GM10248 (cell line): Measurements from ENCODE around the gene PRDM7.

Experiments
- CTCF ChIA-PET: fragments of 300-600 bp; sonication (Branson Sonifier 250); formaldehyde crosslinking; extraction: SDS; loops from one replicate; lab custom pipeline; 2021; ENCODE audit warnings: antibody characterized with exemption; lab: Yijun Ruan, JAX
- POLR2A ChIA-PET: fragments of 350-650 bp; sonication (Branson Sonifier 250); formaldehyde crosslinking; extraction: SDS; loops from one replicate; lab custom pipeline; 2020; ENCODE audit warnings: antibody characterized with exemption; lab: Yijun Ruan, JAX
- DNase-seq: peaks from one replicate; pipeline ENCODE4 v3.0.0; 2012; ENCODE audit errors: extremely low spot score
- TF ChIP-seq, protein P1 (sequence below): IDR thresholded peaks from 2 replicates; pipeline ENCODE4 v1.5.1; 2012; ENCODE audit warnings: mild to moderate bottlenecking, low read depth; ENCODE audit errors: extremely low read depth, missing control alignments, control extremely low read depth

PRDM7 gene

DNA sequence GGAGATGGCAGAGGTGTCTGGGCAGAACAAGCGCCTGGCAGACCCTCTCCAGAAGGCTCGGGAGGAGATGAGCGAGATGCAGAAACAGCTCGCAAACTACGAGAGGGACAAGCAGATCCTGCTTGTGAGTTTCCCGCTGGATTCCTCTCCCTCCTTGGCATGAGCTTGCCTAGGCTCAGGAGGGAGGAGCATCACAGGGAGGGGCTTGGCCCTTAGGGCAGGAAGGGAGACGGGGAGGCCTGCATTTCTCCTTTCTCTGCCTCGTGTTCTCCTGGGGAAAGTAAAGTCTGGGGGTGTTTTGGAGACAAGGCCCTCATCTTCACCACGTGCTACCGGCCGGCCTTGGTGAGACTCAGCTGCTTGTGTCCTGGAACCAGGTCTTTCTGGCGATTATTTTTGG lies 39.9 kb downstream of the PRDM7 start:
- ChIA-PET POLR2A (no interaction called here), CTCF (interaction anchor here (1.3 kb wide), 1 partner anchor 45 kb away, joined by 4 read pairs; no protein-coding TSS in a partner anchor)
- no peak for DNase-seq
- TF ChIP-seq, protein P1, sequence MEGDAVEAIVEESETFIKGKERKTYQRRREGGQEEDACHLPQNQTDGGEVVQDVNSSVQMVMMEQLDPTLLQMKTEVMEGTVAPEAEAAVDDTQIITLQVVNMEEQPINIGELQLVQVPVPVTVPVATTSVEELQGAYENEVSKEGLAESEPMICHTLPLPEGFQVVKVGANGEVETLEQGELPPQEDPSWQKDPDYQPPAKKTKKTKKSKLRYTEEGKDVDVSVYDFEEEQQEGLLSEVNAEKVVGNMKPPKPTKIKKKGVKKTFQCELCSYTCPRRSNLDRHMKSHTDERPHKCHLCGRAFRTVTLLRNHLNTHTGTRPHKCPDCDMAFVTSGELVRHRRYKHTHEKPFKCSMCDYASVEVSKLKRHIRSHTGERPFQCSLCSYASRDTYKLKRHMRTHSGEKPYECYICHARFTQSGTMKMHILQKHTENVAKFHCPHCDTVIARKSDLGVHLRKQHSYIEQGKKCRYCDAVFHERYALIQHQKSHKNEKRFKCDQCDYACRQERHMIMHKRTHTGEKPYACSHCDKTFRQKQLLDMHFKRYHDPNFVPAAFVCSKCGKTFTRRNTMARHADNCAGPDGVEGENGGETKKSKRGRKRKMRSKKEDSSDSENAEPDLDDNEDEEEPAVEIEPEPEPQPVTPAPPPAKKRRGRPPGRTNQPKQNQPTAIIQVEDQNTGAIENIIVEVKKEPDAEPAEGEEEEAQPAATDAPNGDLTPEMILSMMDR, result no peak

DNA sequence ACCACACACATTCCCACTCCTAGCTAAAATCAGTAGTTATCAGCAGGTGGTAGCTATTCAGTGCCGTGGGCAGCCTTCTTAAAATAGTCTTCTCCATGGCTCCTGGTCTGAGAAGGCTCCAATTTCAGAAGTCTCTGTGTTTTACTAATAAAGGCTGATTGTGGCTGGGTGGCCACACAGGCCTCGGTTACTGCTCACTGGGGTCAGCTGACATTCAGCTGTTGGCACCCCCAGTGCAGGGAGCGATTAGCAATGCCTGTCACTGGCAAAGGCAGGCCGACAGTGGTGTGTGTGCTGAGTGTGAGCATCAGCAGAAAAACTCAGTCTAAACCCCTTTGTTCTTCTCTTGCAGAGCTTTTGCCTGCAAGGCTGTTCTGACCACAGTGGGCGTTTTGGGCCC lies 41.2 kb downstream of the PRDM7 start:
- TF ChIP-seq, protein P1, result no peak
- DNase-seq, result no peak
- ChIA-PET CTCF (interaction anchor here (1.8 kb wide), 1 partner anchor 18 kb away, joined by 5 read pairs; no protein-coding TSS in a partner anchor), POLR2A (no interaction called here)

DNA sequence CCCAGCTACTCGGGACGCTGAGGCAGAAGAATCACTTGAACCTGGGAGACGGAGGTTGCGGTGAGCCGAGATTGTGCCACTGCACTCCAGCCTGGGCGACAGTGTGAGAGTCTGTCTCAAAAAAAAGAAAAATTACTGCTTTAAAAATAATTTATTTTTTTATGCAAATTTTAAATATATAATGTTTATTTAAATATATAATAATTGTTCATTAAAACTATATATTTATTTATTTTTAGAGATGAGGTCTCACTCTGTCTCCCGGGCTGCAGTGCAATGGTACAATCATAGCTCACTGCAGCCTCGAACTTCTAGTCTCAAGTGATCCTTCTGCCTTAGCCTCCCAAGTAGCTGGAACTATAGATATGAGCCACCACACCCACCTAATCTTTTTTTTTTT lies 42.6 kb downstream of the PRDM7 start:
- ChIA-PET CTCF (interaction anchor here (1.0 to 1.4 kb wide), 2 partner anchors 16 to 48 kb away, joined by 3 to 4 read pairs; no protein-coding TSS in a partner anchor), POLR2A (no interaction called here)
- TF ChIP-seq, protein P1, result no peak
- no peak for DNase-seq

DNA sequence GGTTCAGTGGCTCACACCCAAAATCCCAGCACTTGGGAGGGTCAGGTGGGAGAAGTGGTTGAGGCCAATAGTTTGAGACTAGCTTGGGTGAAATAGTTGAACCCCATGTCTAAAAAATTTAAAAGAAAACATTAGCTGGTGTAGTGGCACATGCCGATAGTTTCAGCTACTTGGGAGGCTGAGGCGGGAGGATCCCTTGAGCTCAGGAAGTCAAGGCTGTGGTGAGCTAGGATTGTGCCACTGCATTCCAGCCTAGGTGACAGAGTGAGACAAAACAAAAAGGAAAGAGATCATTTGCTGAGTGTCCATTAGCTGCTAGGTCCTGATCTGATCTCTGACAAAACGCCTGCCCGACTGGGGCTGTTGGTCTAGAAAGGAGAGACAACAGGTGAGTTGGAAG lies 43.7 kb downstream of the PRDM7 start:
- ChIA-PET POLR2A (no interaction called here), CTCF (interaction anchor here (1.4 to 1.6 kb wide), 2 partner anchors 13 to 49 kb away, joined by 4 to 7 read pairs; no protein-coding TSS in a partner anchor)
- TF ChIP-seq, protein P1, result no peak
- no peak for DNase-seq

DNA sequence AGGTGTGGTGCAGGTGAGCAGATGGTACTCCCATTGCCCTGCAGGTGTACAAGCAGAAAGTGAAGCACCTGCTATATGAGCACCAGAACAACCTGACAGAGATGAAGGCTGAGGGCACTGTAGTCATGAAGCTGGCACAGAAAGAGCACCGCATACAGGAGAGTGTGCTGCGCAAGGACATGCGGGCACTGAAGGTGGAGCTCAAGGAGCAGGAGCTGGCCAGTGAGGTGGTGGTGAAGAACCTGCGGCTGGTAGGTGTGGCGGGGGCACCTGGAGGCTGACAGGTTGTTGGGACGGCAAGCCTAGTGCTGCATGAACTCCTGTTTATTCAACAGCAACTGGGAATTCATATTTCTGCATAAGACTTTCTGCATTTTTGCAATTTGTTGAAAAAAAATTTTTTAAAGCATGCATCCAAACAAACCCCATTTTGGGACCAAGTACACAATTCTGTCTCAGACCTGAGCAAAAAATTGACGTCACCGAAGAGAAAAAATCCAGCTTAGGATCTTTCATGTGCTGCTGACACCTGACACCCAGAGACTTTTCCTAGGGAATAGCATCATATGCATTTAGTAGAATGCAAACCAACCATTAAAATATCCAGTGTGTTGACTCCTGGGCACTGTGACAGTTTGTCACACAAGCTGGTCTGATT lies 44.3 kb downstream of the PRDM7 start:
- TF ChIP-seq, protein P1, result no peak
- ChIA-PET POLR2A (no interaction called here), CTCF (interaction anchor here (1.6 kb wide), 1 partner anchor 12 kb away, joined by 7 read pairs; no protein-coding TSS in a partner anchor)
- no peak for DNase-seq

DNA sequence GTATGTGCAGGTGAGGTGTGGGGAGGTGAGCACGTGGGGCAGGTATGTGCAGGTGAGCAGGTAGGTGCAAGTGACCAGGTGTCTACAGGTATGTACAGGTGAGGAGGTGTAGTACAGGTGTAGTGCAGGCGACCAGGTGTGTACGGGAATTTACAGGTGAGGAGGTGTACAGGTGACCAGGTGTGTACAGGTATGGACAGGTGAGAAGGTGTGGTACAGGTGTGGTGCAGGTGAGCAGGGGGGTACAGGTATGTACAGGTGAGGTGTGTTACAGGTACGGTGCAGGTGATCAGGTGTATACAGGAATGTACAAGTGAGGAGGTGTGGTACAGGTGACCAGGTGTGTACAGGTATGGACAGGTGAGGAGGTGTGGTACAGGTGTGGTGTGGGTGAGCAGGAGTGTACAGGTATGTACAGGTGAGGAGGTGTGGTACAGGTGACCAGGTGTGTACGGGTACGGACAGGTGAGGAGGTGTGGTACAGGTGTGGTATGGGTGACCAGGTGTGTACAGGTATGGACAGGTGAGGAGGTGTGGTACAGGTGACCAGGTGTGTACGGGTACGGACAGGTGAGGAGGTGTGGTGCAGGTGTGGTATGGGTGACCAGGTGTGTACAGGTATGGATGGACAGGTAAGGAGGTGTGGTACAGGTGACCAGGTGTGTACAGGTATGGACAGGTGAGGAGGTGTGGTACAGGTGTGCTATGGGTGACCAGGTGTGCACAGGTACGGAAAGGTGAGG lies 45.0 kb downstream of the PRDM7 start:
- TF ChIP-seq, protein P1, result peak; percentile 13
- ChIA-PET CTCF (interaction anchor here (1.3 to 1.6 kb wide), 2 partner anchors 11 to 14 kb away, joined by 4 to 7 read pairs; partner anchors contain the start of gene DBNDD1), POLR2A (interaction anchor here (0.6 kb wide), 1 partner anchor 1366 kb away, joined by 4 read pairs; no protein-coding TSS in a partner anchor)
- DNase-seq, result no peak
